GM12878 (cell line): Measurements from ENCODE around the gene TAF9B. TPM values are rescaled to one million over a fixed set of nuclear protein-coding genes. Genes with fewer than 3 reads are reported as not detected.

Experiments
- EGR1 ChIP-seq, 2 experiments: IDR thresholded peaks; 1 replicate in 1 of 2; 2 replicates in 1 of 2; pipeline ENCODE4 v1.6.1; 2011 to 2012; ENCODE audit warnings: low read depth in 2 of 2, low read length in 2 of 2, borderline replicate concordance in 1 of 2, mild to moderate bottlenecking in 1 of 2, moderate library complexity in 1 of 2
- GATAD2B ChIP-seq: fragments of 450-650 bp; conservative IDR thresholded peaks from 2 replicates; pipeline ENCODE4 v1.6.1; 2017; ENCODE audit warnings: low read depth, mild to moderate bottlenecking, moderate library complexity
- HDGF ChIP-seq: fragments of 450-650 bp; IDR thresholded peaks from 2 replicates; pipeline ENCODE4 v1.6.1; 2016; ENCODE audit warnings: antibody characterized with exemption
- KAT2A ChIP-seq: conservative IDR thresholded peaks from 2 replicates; pipeline ENCODE4 v1.6.1; 2011; ENCODE audit warnings: low read depth, low read length; ENCODE audit not compliant: control insufficient read depth
- POLR2A ChIP-seq: IDR thresholded peaks from 2 replicates; pipeline ENCODE4 v1.6.1; 2011; ENCODE audit warnings: low read depth, mild to moderate bottlenecking, low read length
- SREBF2 ChIP-seq: IDR thresholded peaks from 2 replicates; pipeline ENCODE4 v1.6.1; 2012; ENCODE audit warnings: mild to moderate bottlenecking, low read length
- WRNIP1 ChIP-seq: IDR thresholded peaks from 2 replicates; pipeline ENCODE4 v1.6.1; 2011; ENCODE audit warnings: low read depth, low read length, improper control_type of control experiment, borderline replicate concordance
- ZNF274 ChIP-seq: IDR thresholded peaks from one replicate; pipeline ENCODE4 v1.8.0; 2011; ENCODE audit not compliant: insufficient read length, insufficient read depth
- ZNF622 ChIP-seq: fragments of 450-650 bp; IDR thresholded peaks from 2 replicates; pipeline ENCODE4 v1.6.1; 2017; ENCODE audit warnings: mild to moderate bottlenecking, inconsistent platforms
- polyA plus RNA-seq, 11 experiments: library from polyadenylated mRNA; depleted of rRNA in 4 of 11; unstranded in 6 of 11; stranded (reverse) in 5 of 11; fragments of >200 nt; fragmentation: Nextera tagmentation in 4 of 11; fragmentation: Illumina TruSeq in 1 of 11; extraction: Ambion mirVana in 4 of 11; extraction: Trizol in 1 of 11; gene quantifications; 1 replicate in 1 of 11; 2 replicates in 10 of 11; pipeline versions ENCODE4 v1.2.1 to v1.2.3, GENCODE V29; 2011 to 2016; ENCODE audit warnings: inconsistent platforms in 2 of 11, missing spikeins in 2 of 11, low read depth in 1 of 11
- total RNA-seq, 4 experiments: library from RNA; depleted of rRNA in 3 of 4; stranded (reverse); fragments of >200 nt in 3 of 4; fragmentation: Illumina TruSeq in 1 of 4; extraction: Trizol in 1 of 4; gene quantifications; 2 replicates each; pipeline versions ENCODE4 v1.2.1 to v1.2.3, GENCODE V29; 2013 to 2021
- TF ChIP-seq, protein P1 (sequence below): fragments of 450-650 bp; IDR thresholded peaks from 2 replicates; pipeline ENCODE4 v1.6.1; 2017; ENCODE audit warnings: mild to moderate bottlenecking, low read depth, inconsistent platforms; ENCODE audit not compliant: poor library complexity, severe bottlenecking
- TF ChIP-seq, protein P2 (sequence below): fragments of 450-650 bp; IDR thresholded peaks from 2 replicates; pipeline ENCODE4 v1.6.1; 2018; ENCODE audit warnings: mild to moderate bottlenecking, low read depth, moderate library complexity; ENCODE audit not compliant: partially characterized antibody
- TF ChIP-seq, protein P3 (sequence below): fragments of 450-650 bp; IDR thresholded peaks from 2 replicates; pipeline ENCODE4 v1.6.1; 2017; ENCODE audit warnings: low read depth, mild to moderate bottlenecking, moderate library complexity
- TF ChIP-seq, protein P4 (sequence below): fragments of 450-650 bp; IDR thresholded peaks from 2 replicates; pipeline ENCODE4 v1.6.1; 2018; ENCODE audit warnings: borderline replicate concordance, mild to moderate bottlenecking; ENCODE audit not compliant: partially characterized antibody
- TF ChIP-seq, protein P5 (sequence below): IDR thresholded peaks from 2 replicates; pipeline ENCODE4 v1.6.1; 2012; ENCODE audit warnings: low read depth, low read length, improper control_type of control experiment
- TF ChIP-seq, protein P6 (sequence below): fragments of 450-650 bp; IDR thresholded peaks from 2 replicates; pipeline ENCODE4 v1.6.1; 2017; ENCODE audit warnings: mild to moderate bottlenecking, moderate library complexity

Gene TAF9B
- total and polyA plus RNA-seq, 10 of the 15 experiments (the other 5 are each of a cell fraction or from before 2014, with no cell fraction given): 14.9 to 42.5 (median 22.3) TPM

DNA sequence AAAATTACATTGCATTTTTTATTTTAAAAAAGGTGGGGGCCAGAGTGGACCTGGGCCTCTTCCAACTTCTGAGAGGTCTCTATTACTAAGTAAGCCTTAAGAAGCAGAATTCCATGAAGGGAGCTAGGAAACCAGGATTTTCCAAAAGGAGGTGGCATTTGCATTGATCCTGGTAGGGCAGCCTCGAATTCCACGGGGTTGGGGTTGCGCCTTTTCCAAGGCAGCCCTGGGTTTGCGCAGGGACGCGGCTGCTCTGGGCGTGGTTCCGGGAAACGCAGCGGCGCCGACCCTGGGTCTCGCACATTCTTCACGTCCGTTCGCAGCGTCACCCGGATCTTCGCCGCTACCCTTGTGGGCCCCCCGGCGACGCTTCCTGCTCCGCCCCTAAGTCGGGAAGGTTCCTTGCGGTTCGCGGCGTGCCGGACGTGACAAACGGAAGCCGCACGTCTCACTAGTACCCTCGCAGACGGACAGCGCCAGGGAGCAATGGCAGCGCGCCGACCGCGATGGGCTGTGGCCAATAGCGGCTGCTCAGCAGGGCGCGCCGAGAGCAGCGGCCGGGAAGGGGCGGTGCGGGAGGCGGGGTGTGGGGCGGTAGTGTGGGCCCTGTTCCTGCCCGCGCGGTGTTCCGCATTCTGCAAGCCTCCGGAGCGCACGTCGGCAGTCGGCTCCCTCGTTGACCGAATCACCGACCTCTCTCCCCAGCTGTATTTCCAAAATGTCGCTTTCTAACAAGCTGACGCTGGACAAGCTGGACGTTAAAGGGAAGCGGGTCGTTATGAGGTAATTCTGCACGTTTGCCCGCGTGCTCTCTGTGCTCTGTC, 35.6 kb downstream of the TAF9B start, which contains the start of gene PGK1 (continued):
- TF ChIP-seq, protein P1, sequence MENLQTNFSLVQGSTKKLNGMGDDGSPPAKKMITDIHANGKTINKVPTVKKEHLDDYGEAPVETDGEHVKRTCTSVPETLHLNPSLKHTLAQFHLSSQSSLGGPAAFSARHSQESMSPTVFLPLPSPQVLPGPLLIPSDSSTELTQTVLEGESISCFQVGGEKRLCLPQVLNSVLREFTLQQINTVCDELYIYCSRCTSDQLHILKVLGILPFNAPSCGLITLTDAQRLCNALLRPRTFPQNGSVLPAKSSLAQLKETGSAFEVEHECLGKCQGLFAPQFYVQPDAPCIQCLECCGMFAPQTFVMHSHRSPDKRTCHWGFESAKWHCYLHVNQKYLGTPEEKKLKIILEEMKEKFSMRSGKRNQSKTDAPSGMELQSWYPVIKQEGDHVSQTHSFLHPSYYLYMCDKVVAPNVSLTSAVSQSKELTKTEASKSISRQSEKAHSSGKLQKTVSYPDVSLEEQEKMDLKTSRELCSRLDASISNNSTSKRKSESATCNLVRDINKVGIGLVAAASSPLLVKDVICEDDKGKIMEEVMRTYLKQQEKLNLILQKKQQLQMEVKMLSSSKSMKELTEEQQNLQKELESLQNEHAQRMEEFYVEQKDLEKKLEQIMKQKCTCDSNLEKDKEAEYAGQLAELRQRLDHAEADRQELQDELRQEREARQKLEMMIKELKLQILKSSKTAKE: no peak
- TF ChIP-seq SREBF2 (no peak), POLR2A (peak; percentile 98), EGR1 (IDR thresholded peaks at IDR 0.05; ENCODE audit: borderline replicate concordance in 1 of 2, low read depth in 2 of 2, low read length in 2 of 2) (no peak; a peak in 1 of 3 replicates), ZNF622 (no peak), HDGF (peak; percentile 87), KAT2A (no peak), ZNF274 (no peak), GATAD2B (no peak), WRNIP1 (no peak)
- TF ChIP-seq, protein P2, sequence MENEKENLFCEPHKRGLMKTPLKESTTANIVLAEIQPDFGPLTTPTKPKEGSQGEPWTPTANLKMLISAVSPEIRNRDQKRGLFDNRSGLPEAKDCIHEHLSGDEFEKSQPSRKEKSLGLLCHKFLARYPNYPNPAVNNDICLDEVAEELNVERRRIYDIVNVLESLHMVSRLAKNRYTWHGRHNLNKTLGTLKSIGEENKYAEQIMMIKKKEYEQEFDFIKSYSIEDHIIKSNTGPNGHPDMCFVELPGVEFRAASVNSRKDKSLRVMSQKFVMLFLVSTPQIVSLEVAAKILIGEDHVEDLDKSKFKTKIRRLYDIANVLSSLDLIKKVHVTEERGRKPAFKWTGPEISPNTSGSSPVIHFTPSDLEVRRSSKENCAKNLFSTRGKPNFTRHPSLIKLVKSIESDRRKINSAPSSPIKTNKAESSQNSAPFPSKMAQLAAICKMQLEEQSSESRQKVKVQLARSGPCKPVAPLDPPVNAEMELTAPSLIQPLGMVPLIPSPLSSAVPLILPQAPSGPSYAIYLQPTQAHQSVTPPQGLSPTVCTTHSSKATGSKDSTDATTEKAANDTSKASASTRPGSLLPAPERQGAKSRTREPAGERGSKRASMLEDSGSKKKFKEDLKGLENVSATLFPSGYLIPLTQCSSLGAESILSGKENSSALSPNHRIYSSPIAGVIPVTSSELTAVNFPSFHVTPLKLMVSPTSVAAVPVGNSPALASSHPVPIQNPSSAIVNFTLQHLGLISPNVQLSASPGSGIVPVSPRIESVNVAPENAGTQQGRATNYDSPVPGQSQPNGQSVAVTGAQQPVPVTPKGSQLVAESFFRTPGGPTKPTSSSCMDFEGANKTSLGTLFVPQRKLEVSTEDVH: no peak
- TF ChIP-seq, protein P3, sequence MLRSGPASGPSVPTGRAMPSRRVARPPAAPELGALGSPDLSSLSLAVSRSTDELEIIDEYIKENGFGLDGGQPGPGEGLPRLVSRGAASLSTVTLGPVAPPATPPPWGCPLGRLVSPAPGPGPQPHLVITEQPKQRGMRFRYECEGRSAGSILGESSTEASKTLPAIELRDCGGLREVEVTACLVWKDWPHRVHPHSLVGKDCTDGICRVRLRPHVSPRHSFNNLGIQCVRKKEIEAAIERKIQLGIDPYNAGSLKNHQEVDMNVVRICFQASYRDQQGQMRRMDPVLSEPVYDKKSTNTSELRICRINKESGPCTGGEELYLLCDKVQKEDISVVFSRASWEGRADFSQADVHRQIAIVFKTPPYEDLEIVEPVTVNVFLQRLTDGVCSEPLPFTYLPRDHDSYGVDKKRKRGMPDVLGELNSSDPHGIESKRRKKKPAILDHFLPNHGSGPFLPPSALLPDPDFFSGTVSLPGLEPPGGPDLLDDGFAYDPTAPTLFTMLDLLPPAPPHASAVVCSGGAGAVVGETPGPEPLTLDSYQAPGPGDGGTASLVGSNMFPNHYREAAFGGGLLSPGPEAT: no peak; the same call in 1 of the 2 replicates
- TF ChIP-seq, protein P4, sequence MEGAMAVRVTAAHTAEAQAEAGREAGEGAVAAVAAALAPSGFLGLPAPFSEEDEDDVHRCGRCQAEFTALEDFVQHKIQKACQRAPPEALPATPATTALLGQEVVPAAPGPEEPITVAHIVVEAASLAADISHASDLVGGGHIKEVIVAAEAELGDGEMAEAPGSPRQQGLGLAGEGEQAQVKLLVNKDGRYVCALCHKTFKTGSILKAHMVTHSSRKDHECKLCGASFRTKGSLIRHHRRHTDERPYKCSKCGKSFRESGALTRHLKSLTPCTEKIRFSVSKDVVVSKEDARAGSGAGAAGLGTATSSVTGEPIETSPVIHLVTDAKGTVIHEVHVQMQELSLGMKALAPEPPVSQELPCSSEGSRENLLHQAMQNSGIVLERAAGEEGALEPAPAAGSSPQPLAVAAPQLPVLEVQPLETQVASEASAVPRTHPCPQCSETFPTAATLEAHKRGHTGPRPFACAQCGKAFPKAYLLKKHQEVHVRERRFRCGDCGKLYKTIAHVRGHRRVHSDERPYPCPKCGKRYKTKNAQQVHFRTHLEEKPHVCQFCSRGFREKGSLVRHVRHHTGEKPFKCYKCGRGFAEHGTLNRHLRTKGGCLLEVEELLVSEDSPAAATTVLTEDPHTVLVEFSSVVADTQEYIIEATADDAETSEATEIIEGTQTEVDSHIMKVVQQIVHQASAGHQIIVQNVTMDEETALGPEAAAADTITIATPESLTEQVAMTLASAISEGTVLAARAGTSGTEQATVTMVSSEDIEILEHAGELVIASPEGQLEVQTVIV: peak; percentile 79
- TF ChIP-seq, protein P5, sequence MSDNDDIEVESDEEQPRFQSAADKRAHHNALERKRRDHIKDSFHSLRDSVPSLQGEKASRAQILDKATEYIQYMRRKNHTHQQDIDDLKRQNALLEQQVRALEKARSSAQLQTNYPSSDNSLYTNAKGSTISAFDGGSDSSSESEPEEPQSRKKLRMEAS: peak; percentile 12
- TF ChIP-seq, protein P6, sequence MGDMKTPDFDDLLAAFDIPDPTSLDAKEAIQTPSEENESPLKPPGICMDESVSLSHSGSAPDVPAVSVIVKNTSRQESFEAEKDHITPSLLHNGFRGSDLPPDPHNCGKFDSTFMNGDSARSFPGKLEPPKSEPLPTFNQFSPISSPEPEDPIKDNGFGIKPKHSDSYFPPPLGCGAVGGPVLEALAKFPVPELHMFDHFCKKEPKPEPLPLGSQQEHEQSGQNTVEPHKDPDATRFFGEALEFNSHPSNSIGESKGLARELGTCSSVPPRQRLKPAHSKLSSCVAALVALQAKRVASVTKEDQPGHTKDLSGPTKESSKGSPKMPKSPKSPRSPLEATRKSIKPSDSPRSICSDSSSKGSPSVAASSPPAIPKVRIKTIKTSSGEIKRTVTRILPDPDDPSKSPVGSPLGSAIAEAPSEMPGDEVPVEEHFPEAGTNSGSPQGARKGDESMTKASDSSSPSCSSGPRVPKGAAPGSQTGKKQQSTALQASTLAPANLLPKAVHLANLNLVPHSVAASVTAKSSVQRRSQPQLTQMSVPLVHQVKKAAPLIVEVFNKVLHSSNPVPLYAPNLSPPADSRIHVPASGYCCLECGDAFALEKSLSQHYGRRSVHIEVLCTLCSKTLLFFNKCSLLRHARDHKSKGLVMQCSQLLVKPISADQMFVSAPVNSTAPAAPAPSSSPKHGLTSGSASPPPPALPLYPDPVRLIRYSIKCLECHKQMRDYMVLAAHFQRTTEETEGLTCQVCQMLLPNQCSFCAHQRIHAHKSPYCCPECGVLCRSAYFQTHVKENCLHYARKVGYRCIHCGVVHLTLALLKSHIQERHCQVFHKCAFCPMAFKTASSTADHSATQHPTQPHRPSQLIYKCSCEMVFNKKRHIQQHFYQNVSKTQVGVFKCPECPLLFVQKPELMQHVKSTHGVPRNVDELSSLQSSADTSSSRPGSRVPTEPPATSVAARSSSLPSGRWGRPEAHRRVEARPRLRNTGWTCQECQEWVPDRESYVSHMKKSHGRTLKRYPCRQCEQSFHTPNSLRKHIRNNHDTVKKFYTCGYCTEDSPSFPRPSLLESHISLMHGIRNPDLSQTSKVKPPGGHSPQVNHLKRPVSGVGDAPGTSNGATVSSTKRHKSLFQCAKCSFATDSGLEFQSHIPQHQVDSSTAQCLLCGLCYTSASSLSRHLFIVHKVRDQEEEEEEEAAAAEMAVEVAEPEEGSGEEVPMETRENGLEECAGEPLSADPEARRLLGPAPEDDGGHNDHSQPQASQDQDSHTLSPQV: no peak
